GM04504 (cell line): ENCODE measurements around the gene CRLF3.
"Not testable (repeated sequence)": the region's sequence is repeated elsewhere in the genome, so short reads cannot be mapped to it uniquely, and the experiment has no call there.

Experiments used
- DNase-seq: peaks from one replicate; pipeline ENCODE4 v3.0.0-alpha.2; 2012; ENCODE audit warnings: low read depth

The CRLF3 gene

DNA sequence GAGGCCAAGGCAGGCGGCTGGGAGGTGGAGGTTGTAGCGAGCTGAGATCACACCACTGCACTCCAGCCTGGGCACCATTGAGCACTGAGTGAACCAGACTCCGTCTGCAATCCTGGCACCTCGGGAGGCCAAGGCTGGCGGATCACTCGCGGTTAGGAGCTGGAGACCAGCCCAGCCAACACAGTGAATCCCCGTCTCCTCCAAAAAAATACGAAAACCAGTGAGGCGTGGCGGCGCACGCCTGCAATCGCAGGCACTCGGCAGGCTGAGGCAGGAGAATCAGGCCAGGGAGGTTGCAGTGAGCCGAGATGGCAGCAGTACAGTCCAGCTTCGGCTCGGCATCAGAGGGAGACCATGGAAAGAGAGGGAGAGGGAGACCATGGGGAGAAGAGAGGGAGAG is 88.1 kb downstream of the CRLF3 start:
- not testable (repeated sequence) for DNase-seq

GRCh38 chr17:30735644-30736043 is 88.8 kb downstream of the CRLF3 start:
- not testable (repeated sequence) for DNase-seq

DNA sequence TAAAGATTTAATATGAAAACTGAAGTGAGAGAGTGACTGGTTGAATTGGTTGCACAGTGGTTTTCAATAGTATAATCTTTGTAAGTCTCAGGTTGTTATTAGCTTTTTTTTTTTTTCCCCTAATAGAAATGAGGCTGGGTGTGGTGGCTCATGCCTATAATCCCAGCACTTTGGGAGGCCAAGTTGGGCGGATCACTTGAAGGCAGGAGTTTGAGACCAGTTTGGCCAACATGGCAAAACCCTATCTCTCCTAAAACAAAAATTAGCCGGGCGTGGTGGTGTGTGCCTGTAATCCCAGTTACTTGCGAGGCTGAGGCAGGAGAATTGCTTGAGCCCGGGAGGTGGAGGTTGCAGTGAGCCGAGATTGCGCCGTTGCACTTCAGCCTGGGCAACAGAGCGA is 89.3 kb downstream of the CRLF3 start:
- DNase-seq: not testable (repeated sequence)

GRCh38 chr17:30734153-30734552 is 90.3 kb downstream of the CRLF3 start:
- DNase-seq: not testable (repeated sequence)
